Esophagus squamous epithelium (tissue), 5 donors: ENCODE results near the gene ENTR1. TPM values are rescaled to one million over a fixed set of nuclear protein-coding genes. Genes with fewer than 3 reads are reported as not detected.

Source experiments
- DNase-seq: peaks from one replicate; lab custom pipeline; 2025; lab: John Stamatoyannopoulos, UW
- H3K27ac ChIP-seq, 4 donors: fragments of 200-600 bp; sonication (generic); one replicate each; pipeline ENCODE4 v1.5.1; 2016 to 2019; ENCODE audit warnings: mild to moderate bottlenecking in 1 of 4
- H3K27me3 ChIP-seq, 4 donors: fragments of 200-600 bp; sonication (generic); 1 replicate in 3 of 4; 2 replicates in 1 of 4; pipeline versions ENCODE4 v1.5.1 to v1.6.0; 2017 to 2021; ENCODE audit warnings: antibody characterized with exemption in 1 of 4
- H3K36me3 ChIP-seq, 3 donors: fragments of 200-600 bp; sonication (generic); one replicate each; pipeline ENCODE4 v1.5.1; 2016 to 2019
- H3K4me1 ChIP-seq, 3 donors: fragments of 200-600 bp; sonication (generic); one replicate each; pipeline ENCODE4 v1.5.1; 2017 to 2019
- H3K4me3 ChIP-seq, 4 donors: fragments of 200-600 bp; sonication (generic); 1 replicate in 3 of 4; 2 replicates in 1 of 4; pipeline ENCODE4 v1.5.1; 2016 to 2019; ENCODE audit warnings: mild to moderate bottlenecking in 2 of 4, moderate library complexity in 1 of 4
- H3K9me3 ChIP-seq, 3 donors: fragments of 200-600 bp; sonication (generic); one replicate each; pipeline ENCODE4 v1.5.1; 2016 to 2019
- POLR2A ChIP-seq, 4 donors: fragments of 450-650 bp; IDR thresholded peaks; one replicate each; pipeline ENCODE4 v1.6.1; 2017; ENCODE audit warnings: antibody characterized with exemption in 4 of 4, mild to moderate bottlenecking in 4 of 4, moderate library complexity in 3 of 4
- WGBS, 2 donors: methylation state at CpG; one replicate each; pipeline ENCODE4 v1.1.5; 2018; 5-methylcytosine and 5-hydroxymethylcytosine counted together
- intact Hi-C: fragments of 100-400 bp; cut with DNase I; formaldehyde crosslinking; loops from one replicate; pipeline ENCODE4 v1.15.0; 2022
- total RNA-seq, 4 donors: library from RNA; depleted of rRNA; stranded (reverse); fragments of >200 nt; gene quantifications; one replicate each; pipeline ENCODE4 v1.1.0, GENCODE V29; 2016
- TF ChIP-seq, protein P1 (sequence below), 6 experiments: fragments of 450-650 bp in 4 of 6; fragments of 200-600 bp in 2 of 6; sonication (generic) in 2 of 6; IDR thresholded peaks; one replicate each; pipeline ENCODE4 v1.5.1; 2016 to 2019; ENCODE audit warnings: antibody characterized with exemption in 6 of 6, mild to moderate bottlenecking in 4 of 6, moderate library complexity in 4 of 6
- donor health status: DM: yes; HTN: yes; CAD: no.

ENTR1 gene
- total RNA-seq, 4 donors from 2014 or later, result 24.3 to 31.9 (median 28.2) TPM

DNA sequence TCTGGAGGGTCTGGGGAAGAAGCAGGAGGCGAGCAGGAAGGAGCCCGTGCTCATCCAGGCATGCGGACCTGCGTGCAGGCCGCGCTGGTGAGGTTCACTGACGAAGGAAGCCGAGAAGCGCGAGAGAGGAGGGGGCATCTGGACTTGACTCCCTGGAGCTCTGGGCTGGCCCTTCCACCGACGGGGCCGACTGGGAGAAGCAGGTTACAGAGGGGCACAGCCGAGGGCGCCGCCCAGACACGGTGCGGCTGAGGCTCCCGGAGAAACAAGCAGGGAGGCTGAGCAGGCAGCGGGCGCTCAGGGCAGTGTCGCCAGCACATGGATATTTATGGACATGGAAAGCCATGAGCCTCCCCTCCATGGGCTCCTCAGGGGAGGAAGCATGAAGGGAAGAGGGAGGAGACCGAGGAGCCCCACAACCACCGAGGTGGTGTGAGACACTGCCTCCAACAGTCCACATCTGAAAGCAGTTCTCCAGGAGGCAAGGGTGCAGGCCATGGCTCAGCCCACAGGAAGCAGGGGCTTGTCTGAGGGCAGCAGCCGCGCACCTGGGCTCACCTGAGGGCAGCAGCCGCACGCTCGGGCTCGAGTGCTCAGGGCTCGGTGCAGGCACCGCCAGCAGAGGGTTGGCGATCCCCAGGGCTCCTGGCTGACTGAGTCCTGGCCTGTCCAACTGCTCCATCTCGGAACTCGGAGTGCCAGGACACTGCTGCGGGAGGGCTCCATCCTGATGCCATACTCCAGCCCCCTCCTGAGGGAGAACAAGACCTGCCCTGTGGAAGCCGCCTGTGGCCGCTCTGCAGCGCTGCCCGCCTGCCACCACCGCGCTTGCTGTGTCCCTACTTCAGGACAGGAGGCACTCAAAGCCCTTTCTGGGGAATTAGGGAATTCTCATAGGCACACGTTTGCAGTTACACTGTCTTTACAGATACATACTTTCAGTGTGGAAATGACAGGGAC lies 44.9 kb upstream of the ENTR1 start:
- WGBS, 2 donors, result 95 to 96% methylated on average over 7 to 26 of the region's 43 CpGs
- H3K4me3 ChIP-seq, result no peak overlapping the region
- TF ChIP-seq, protein P1, sequence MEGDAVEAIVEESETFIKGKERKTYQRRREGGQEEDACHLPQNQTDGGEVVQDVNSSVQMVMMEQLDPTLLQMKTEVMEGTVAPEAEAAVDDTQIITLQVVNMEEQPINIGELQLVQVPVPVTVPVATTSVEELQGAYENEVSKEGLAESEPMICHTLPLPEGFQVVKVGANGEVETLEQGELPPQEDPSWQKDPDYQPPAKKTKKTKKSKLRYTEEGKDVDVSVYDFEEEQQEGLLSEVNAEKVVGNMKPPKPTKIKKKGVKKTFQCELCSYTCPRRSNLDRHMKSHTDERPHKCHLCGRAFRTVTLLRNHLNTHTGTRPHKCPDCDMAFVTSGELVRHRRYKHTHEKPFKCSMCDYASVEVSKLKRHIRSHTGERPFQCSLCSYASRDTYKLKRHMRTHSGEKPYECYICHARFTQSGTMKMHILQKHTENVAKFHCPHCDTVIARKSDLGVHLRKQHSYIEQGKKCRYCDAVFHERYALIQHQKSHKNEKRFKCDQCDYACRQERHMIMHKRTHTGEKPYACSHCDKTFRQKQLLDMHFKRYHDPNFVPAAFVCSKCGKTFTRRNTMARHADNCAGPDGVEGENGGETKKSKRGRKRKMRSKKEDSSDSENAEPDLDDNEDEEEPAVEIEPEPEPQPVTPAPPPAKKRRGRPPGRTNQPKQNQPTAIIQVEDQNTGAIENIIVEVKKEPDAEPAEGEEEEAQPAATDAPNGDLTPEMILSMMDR (IDR thresholded peaks at IDR 0.05), result no peak
- TF ChIP-seq POLR2A (IDR thresholded peaks at IDR 0.05), result no peak
- H3K27me3 ChIP-seq, result no peaks in the 10 kb centered on the region
- DNase-seq, result no peak
- H3K9me3 ChIP-seq, result no peaks in the 10 kb centered on the region
- no peak overlapping the region for H3K27ac ChIP-seq
- intact Hi-C loops, result no loop called here
- H3K4me1 ChIP-seq, result no peaks in the 10 kb centered on the region
- H3K36me3 ChIP-seq, result peaks cover 50 to 100% (median 74%) of the 10 kb centered on the region in 3 donors

DNA sequence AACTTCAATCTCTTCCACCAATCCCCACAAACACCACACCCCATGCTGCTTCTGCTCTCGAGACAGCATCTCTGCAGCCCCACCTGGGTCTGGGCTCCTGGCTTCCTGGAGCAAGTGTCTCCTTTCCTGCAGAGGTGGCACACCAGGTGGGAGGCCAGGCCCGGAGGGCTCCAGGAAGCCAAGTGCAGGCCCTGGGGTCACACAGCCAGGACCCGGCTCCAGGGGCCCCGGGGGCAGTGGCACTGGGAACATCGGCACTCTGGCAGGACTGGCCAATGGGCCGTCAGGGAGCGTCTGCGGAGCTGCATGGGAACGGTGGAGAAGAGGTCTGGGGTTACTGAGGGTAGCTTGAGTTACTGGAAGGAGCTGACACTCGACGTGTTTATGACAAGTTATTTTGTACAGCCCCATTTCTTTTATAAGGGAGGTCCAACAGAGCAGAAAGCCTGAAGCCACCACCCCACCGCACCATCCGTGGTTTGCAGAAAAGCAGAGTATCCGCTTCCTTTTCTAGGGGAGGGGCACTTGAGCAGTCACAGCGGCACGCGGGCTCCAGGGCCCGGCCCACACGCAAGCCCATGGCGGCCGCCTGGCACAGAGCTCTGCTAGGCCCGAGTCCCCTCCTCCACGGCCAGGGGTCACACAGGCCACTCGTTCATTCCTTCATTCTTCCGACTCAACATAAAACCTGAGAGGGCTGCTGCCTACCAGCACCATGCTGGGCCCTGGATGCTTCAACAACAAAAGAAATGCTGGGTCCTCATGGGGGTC lies 43.8 kb upstream of the ENTR1 start:
- no peaks in the 10 kb centered on the region for H3K9me3 ChIP-seq
- DNase-seq, result no peak
- intact Hi-C loops, result no loop called here
- no peak overlapping the region for H3K27ac ChIP-seq
- 84 to 93% methylated on average over 9 to 14 of the region's 25 CpGs for WGBS, 2 donors
- no peaks in the 10 kb centered on the region for H3K27me3 ChIP-seq
- H3K4me3 ChIP-seq, result no peak overlapping the region
- H3K36me3 ChIP-seq, result peaks cover 41 to 100% (median 76%) of the 10 kb centered on the region in 3 donors
- no peaks in the 10 kb centered on the region for H3K4me1 ChIP-seq
- TF ChIP-seq POLR2A (IDR thresholded peaks at IDR 0.05), result no peak
- TF ChIP-seq, protein P1 (IDR thresholded peaks at IDR 0.05), result no peak

DNA sequence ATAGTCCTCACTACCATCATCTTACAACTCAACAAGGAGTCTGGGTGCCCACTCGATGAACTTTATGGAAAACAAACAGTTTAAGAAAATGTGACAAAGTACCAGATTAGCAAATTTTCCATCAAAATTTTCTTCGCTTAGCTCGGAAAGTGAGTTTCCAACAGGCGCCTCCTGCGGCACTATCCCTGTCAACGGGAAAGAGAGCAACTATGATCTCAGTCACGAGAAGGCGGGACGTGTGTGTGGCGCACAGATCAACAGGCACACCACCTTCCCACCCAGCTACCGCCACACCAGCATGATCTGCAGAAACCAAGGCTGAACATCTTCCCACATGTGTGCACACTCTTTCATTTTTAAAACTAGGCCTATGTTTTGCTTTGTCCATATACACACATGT lies 42.9 kb upstream of the ENTR1 start:
- H3K36me3 ChIP-seq, result peaks cover 40 to 100% (median 72%) of the 10 kb centered on the region in 3 donors
- WGBS, 2 donors, result 91 to 98% methylated on average over 10 to 11 of the region's 11 CpGs
- DNase-seq, result no peak

DNA sequence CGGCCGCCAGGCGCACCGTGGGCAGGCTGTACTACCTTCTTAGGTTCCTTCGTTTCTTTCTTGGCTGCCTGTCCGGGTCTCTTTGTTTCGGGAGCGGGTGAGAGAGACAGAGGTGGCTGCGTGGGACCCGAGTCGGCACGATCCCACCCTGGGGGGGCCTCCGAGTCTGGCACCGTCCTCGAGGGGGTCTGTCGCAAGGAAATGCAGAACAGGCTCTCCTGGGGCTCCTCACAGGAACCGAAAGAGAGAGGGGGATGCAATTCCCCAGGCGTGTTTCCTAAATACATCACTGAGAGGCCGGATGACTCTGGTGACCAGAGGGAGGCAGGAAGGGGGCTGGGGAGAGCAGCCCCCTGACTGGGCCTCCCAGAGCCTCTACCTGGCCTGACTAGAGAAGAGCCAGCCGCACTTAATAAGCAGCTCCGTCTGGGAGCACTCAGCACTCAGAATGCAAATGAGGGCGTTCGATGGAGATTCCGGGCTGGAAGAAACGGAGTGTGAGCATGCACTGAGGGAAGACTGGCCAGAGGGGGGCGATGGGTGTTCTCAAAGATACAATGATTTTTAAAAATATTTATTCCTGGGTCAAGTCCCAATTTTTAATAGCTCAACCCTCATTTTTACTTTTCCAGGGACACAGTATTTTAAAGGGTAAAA lies 40.9 kb upstream of the ENTR1 start:
- TF ChIP-seq POLR2A (IDR thresholded peaks at IDR 0.05), result no peak
- TF ChIP-seq, protein P1 (IDR thresholded peaks at IDR 0.05), result no peak
- 90 to 93% methylated on average over 7 to 15 of the region's 26 CpGs for WGBS, 2 donors

More for the DNA sequence above, 42.9 kb upstream of the ENTR1 start:
- no peaks in the 10 kb centered on the region for H3K27me3 ChIP-seq
- H3K27ac ChIP-seq, result no peak overlapping the region
- H3K4me3 ChIP-seq, result no peak overlapping the region
- intact Hi-C loops, result no loop called here
- TF ChIP-seq, protein P1 (IDR thresholded peaks at IDR 0.05), result no peak
- TF ChIP-seq POLR2A (IDR thresholded peaks at IDR 0.05), result no peak
- no peaks in the 10 kb centered on the region for H3K9me3 ChIP-seq
- H3K4me1 ChIP-seq, result no peaks in the 10 kb centered on the region

More for the DNA sequence above, 40.9 kb upstream of the ENTR1 start:
- intact Hi-C loops, result no loop called here
- Histone ChIP-seq H3K4me3 (no peak overlapping the region), H3K4me1 (no peaks in the 10 kb centered on the region), H3K27ac (no peak overlapping the region), H3K36me3 (peaks cover 42 to 100% (median 73%) of the 10 kb centered on the region in 3 donors), H3K9me3 (no peaks in the 10 kb centered on the region), H3K27me3 (no peaks in the 10 kb centered on the region)
- no peak for DNase-seq
